Measurements from ENCODE around the gene PRR12. TPM values are rescaled to one million over a fixed set of nuclear protein-coding genes. Genes with fewer than 3 reads are reported as not detected.

The PRR12 gene
- total and polyA plus RNA-seq, 2 donors (not counting 1 experiment from before 2014, with no cell fraction given): 0.40 to 2.1 TPM

- no peak for TF ChIP-seq CTCF (conservative IDR thresholded peaks at IDR 0.05 in 1 of 2, IDR thresholded peaks at IDR 0.05 in 1 of 2; ENCODE audit: low read depth in 1 of 2, low read length in 2 of 2)
- no peak for TF ChIP-seq EZH2 (IDR thresholded peaks at IDR 0.05; ENCODE audit: low read length, missing control alignments)
- no peaks in the 10 kb centered on the region for H3K27me3 ChIP-seq (ENCODE audit: control insufficient read depth, insufficient read depth, low read length)
- H3K4me1 ChIP-seq (ENCODE audit: control insufficient read depth, extremely low read depth, insufficient read depth, low read length): peaks cover 4% of the 10 kb centered on the region
- H3K79me2 ChIP-seq (ENCODE audit: control insufficient read depth, insufficient read depth, low read length): no peaks in the 10 kb centered on the region
- no peak overlapping the region for H3K4me2 ChIP-seq (ENCODE audit: extremely low read depth, insufficient read depth, low read length)
- H4K20me1 ChIP-seq (ENCODE audit: control insufficient read depth, extremely low read depth, insufficient read depth, low read length): no peaks in the 10 kb centered on the region
- H3K9ac ChIP-seq (ENCODE audit: insufficient read depth, low read length): no peak overlapping the region
- H3K4me3 ChIP-seq (replicated peaks in 1 of 4; ENCODE audit: control extremely low read depth in 1 of 4, insufficient read depth in 1 of 4, low read depth in 3 of 4, low read length in 4 of 4): no peak overlapping the region
- no peak overlapping the region for H3K27ac ChIP-seq (ENCODE audit: insufficient read depth, low read length)
- no peaks in the 10 kb centered on the region for H3K9me3 ChIP-seq (ENCODE audit: control insufficient read depth, insufficient read depth, low read depth, low read length)
- H3K36me3 ChIP-seq (ENCODE audit: control insufficient read depth, insufficient read depth, low read length): peaks cover 33% of the 10 kb centered on the region
- DNase-seq (ENCODE audit: low read depth in 2 of 2): peak in 1 of 2 donors; percentile 29
- H2AFZ ChIP-seq (ENCODE audit: low read length): no peak overlapping the region
Observed at GRCh38 chr19:49556412-49557398, 34.3 kb upstream of the PRR12 start.

GRCh38 chr19:49557641-49558325 is 33.2 kb upstream of the PRR12 start:
- no peak overlapping the region for H2AFZ ChIP-seq (ENCODE audit: low read length)

More at GRCh38 chr19:49557641-49558325, 33.2 kb upstream of the PRR12 start:
- DNase-seq (ENCODE audit: low read depth in 2 of 2): no peak
- Histone ChIP-seq H3K4me3 (replicated peaks in 1 of 4; ENCODE audit: control extremely low read depth in 1 of 4, insufficient read depth in 1 of 4, low read depth in 3 of 4, low read length in 4 of 4) (no peak overlapping the region), H3K4me1 (ENCODE audit: control insufficient read depth, extremely low read depth, insufficient read depth, low read length) (peaks cover 4% of the 10 kb centered on the region), H3K9ac (ENCODE audit: insufficient read depth, low read length) (no peak overlapping the region), H3K4me2 (ENCODE audit: extremely low read depth, insufficient read depth, low read length) (no peak overlapping the region), H3K27me3 (ENCODE audit: control insufficient read depth, insufficient read depth, low read length) (no peaks in the 10 kb centered on the region), H3K79me2 (ENCODE audit: control insufficient read depth, insufficient read depth, low read length) (no peaks in the 10 kb centered on the region), H3K9me3 (ENCODE audit: control insufficient read depth, insufficient read depth, low read depth, low read length) (no peaks in the 10 kb centered on the region), H3K36me3 (ENCODE audit: control insufficient read depth, insufficient read depth, low read length) (peaks cover 33% of the 10 kb centered on the region), H4K20me1 (ENCODE audit: control insufficient read depth, extremely low read depth, insufficient read depth, low read length) (no peaks in the 10 kb centered on the region), H3K27ac (ENCODE audit: insufficient read depth, low read length) (no peak overlapping the region)
- no peak for TF ChIP-seq CTCF (conservative IDR thresholded peaks at IDR 0.05 in 1 of 2, IDR thresholded peaks at IDR 0.05 in 1 of 2; ENCODE audit: low read depth in 1 of 2, low read length in 2 of 2)
- no peak for TF ChIP-seq EZH2 (IDR thresholded peaks at IDR 0.05; ENCODE audit: low read length, missing control alignments)
